GM23248 (cell line): Measurements from ENCODE around the gene ESYT2.

Experiments
- EZH2 ChIP-seq: fragments of 200-600 bp; sonication (generic); IDR thresholded peaks from 2 replicates; pipeline ENCODE4 v1.6.1; 2018; ENCODE audit warnings: antibody characterized with exemption, mild to moderate bottlenecking; ENCODE audit not compliant: insufficient read depth, poor library complexity, severe bottlenecking
- EZH2phosphoT487 ChIP-seq: fragments of 200-600 bp; sonication (generic); IDR thresholded peaks from 2 replicates; pipeline ENCODE4 v1.6.1; 2018; ENCODE audit warnings: antibody characterized with exemption, moderate library complexity, mild to moderate bottlenecking, low read depth; ENCODE audit not compliant: insufficient read depth

DNA sequence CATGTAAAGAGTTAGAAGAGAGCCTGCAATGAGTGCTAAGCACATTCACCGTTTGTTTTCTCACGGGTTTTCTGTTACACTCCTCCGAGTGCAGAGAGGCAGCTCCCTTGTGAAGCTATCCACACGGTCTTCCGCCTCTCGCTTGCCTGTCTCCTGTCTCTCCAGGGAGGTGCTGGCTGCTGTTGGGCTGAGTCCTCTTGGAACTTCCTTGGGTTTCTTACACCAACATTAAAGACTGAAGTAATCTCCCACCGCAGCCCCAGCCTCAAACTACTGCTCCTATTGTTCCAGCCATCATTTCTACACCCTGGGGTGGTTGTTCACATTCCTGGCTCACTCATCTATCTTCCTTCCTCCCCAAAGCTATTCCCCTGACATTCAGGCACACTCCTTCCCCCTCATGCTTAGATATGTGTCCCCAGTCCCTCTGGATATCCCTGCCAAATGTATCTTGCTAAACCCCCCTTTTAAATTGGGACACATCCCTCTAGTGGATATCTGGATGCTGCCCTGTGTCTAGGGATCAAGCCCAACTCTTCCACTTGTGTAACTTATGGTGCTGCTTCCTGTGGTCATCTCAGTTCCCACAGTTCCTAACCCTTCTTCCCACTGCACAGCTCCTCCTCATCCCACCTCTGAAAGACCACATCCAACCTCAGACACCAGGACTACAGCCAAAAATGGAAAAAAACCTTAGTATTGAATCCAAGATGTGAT lies 14.1 kb downstream of the ESYT2 start:
- TF ChIP-seq EZH2 (no peak), EZH2phosphoT487 (no peak)
